ENCODE data around the gene G6PC1. TPM values are rescaled to one million over a fixed set of nuclear protein-coding genes. Genes with fewer than 3 reads are reported as not detected.

Gene G6PC1
- total and polyA plus RNA-seq, 2 of the 4 experiments (the other 2 are of a cell fraction): not detected

- intact Hi-C loops (cut with micrococcal nuclease): no loop called here
- TF ChIP-seq MXI1 (IDR thresholded peaks at IDR 0.05; ENCODE audit: borderline replicate concordance, low read depth, low read length) (no peak), MAZ (IDR thresholded peaks at IDR 0.05; ENCODE audit: borderline replicate concordance, low read depth, low read length) (no peak), RFX5 (IDR thresholded peaks at IDR 0.05; ENCODE audit: low read depth, low read length) (no peak), RCOR1 (IDR thresholded peaks at IDR 0.05; ENCODE audit: insufficient replicate concordance, low read length) (no peak), RAD21 (IDR thresholded peaks at IDR 0.05; ENCODE audit: low read length) (no peak), CHD1 (IDR thresholded peaks at IDR 0.05; ENCODE audit: low read depth, low read length) (no peak), ELK1 (IDR thresholded peaks at IDR 0.05; ENCODE audit: borderline replicate concordance, low read depth, low read length) (no peak), MAFK (IDR thresholded peaks at IDR 0.05; ENCODE audit: low read depth, low read length) (no peak), USF2 (IDR thresholded peaks at IDR 0.05; ENCODE audit: low read depth, low read length) (no peak), NFE2L2 (IDR thresholded peaks at IDR 0.05; ENCODE audit: low read depth, low read length) (no peak), CEBPB (IDR thresholded peaks at IDR 0.05; ENCODE audit: low read depth, low read length) (no peak), FOS (IDR thresholded peaks at IDR 0.05; ENCODE audit: low read depth, low read length) (no peak), BHLHE40 (IDR thresholded peaks at IDR 0.05; ENCODE audit: low read depth, low read length) (no peak), POLR2A (IDR thresholded peaks at IDR 0.05; ENCODE audit: low read depth, low read length) (no peak), SMC3 (IDR thresholded peaks at IDR 0.05; ENCODE audit: low read depth, low read length) (no peak)
Measured at GRCh38 chr17:42866631-42867575, 33.7 kb upstream of the G6PC1 start.

More at GRCh38 chr17:42866631-42867575, 33.7 kb upstream of the G6PC1 start:
- Histone ChIP-seq H4K8ac (ENCODE audit: low read depth in 2 of 2, low read length in 2 of 2) (no peak overlapping the region), H3K23ac (ENCODE audit: low read depth, low read length) (no peak overlapping the region), H3K4me3 (ENCODE audit: insufficient read depth, low read depth, low read length) (no peak overlapping the region), H2BK15ac (ENCODE audit: low read depth, low read length) (no peak overlapping the region), H3K4ac (ENCODE audit: low read depth, low read length) (no peak overlapping the region), H2AK5ac (ENCODE audit: low read depth, low read length) (no peak overlapping the region), H3K9ac (ENCODE audit: low read depth, low read length) (no peak overlapping the region), H4K20me1 (ENCODE audit: insufficient read depth, low read length) (no peaks in the 10 kb centered on the region), H2BK5ac (ENCODE audit: low read depth, low read length, poor library complexity, severe bottlenecking) (no peak overlapping the region), H3K4me2 (ENCODE audit: low read depth, low read length) (no peak overlapping the region), H3K14ac (replicated peaks; ENCODE audit: low read depth, low read length) (no peak overlapping the region), H2AFZ (replicated peaks; ENCODE audit: low read length, poor library complexity) (no peak overlapping the region), H3K9me3 (ENCODE audit: control insufficient read depth, insufficient read depth, low read length) (peaks cover 7% of the 10 kb centered on the region), H3K79me1 (ENCODE audit: low read depth in 1 of 2, low read length in 2 of 2) (no peaks in the 10 kb centered on the region), H2AK9ac (replicated peaks; ENCODE audit: low read depth, low read length, poor library complexity) (no peak overlapping the region), H3K27me3 (ENCODE audit: control insufficient read depth, insufficient read depth, low read length) (peaks cover 15% of the 10 kb centered on the region), H3K18ac (ENCODE audit: low read depth, low read length) (no peak overlapping the region), H4K91ac (ENCODE audit: insufficient read depth, low read depth, low read length) (no peak overlapping the region), H3K27ac (ENCODE audit: insufficient read depth, low read length) (no peak overlapping the region), H3K4me1 (ENCODE audit: control insufficient read depth, insufficient read depth, low read length) (peaks cover 3% of the 10 kb centered on the region; the same call in 1 of the 2 replicates), H3K56ac (ENCODE audit: extremely low read depth, insufficient read depth, low read length) (no peak overlapping the region), H3K9me1 (ENCODE audit: insufficient read depth, low read length) (0 out of 2 replicates have a peak, but pooled peaks cover 4% of the 10 kb centered on the region), H3K36me3 (ENCODE audit: control insufficient read depth, insufficient read depth, low read length) (no peaks in the 10 kb centered on the region), H2BK20ac (ENCODE audit: low read depth, low read length) (no peak overlapping the region), H4K5ac (ENCODE audit: low read depth, low read length) (no peak overlapping the region), H2BK120ac (ENCODE audit: low read depth, low read length) (no peak overlapping the region)
- dilution Hi-C loops (cut with HindIII; ENCODE audit: low sequenced_read_pairs, unreplicated experiment): no loop called here
- WGBS, 2 experiments (ENCODE audit: extremely low coverage in 2 of 2, insufficient read length in 1 of 2): no CpG with 5 or more reads among the region's 12 CpGs
- no TSS peak for BruUV-seq (replicated peaks)
- POLR2A ChIA-PET (ENCODE audit: unreplicated experiment): no interaction called here
- CTCF ChIA-PET: no interaction called here
- in situ Hi-C loops (cut with MboI; ENCODE audit: low sequenced_read_pairs): no loop called here
- no peak for ATAC-seq (ENCODE audit: low read depth)
- DNase-seq: no peak
